Measurements from ENCODE around the gene RHCG. TPM values are rescaled to one million over a fixed set of nuclear protein-coding genes. Genes with fewer than 3 reads are reported as not detected.

RHCG gene
- total and polyA plus RNA-seq, 2 of the 13 experiments (the other 11 are each of a cell fraction or from before 2014, with no cell fraction given) = not detected

- TF ChIP-seq, protein P1, sequence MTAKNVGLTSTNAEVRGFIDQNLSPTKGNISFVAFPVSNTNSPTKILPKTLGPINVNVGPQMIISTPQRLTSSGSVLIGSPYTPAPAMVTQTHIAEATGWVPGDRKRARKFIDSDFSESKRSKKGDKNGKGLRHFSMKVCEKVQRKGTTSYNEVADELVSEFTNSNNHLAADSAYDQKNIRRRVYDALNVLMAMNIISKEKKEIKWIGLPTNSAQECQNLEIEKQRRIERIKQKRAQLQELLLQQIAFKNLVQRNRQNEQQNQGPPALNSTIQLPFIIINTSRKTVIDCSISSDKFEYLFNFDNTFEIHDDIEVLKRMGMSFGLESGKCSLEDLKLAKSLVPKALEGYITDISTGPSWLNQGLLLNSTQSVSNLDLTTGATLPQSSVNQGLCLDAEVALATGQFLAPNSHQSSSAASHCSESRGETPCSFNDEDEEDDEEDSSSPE (CRISPR knock-in tag; IDR thresholded peaks at IDR 0.05) = no peak
- no peak for TF ChIP-seq CBX5 (CRISPR knock-in tag; IDR thresholded peaks at IDR 0.05; ENCODE audit: borderline replicate concordance)
- no peak for TF ChIP-seq SPEN (CRISPR knock-in tag; IDR thresholded peaks at IDR 0.05; ENCODE audit: low read depth)
- no peak for TF ChIP-seq ZNF598 (CRISPR knock-in tag; IDR thresholded peaks at IDR 0.05; ENCODE audit: borderline replicate concordance)
- 0 out of 2 replicates have a peak, but pooled peaks have one; percentile 12 for TF ChIP-seq ELF3 (CRISPR knock-in tag; IDR thresholded peaks at IDR 0.05)
- no peak for TF ChIP-seq KDM4B (CRISPR knock-in tag; IDR thresholded peaks at IDR 0.05)
- no peak; the same call in 1 of the 2 replicates for TF ChIP-seq ZSCAN9 (CRISPR knock-in tag; IDR thresholded peaks at IDR 0.05; ENCODE audit: borderline replicate concordance)
- TF ChIP-seq ZNF776 (CRISPR knock-in tag; IDR thresholded peaks at IDR 0.05) = 0 out of 2 replicates have a peak, but pooled peaks have one; percentile 32
- 0 out of 2 replicates have a peak, but pooled peaks have one; percentile 50 for TF ChIP-seq ZMAT3 (CRISPR knock-in tag; conservative IDR thresholded peaks at IDR 0.05)
- TF ChIP-seq FOXA3 (CRISPR knock-in tag; IDR thresholded peaks at IDR 0.05) = peak; percentile 77
- no peak for TF ChIP-seq PITX1 (CRISPR knock-in tag; IDR thresholded peaks at IDR 0.05)
- TF ChIP-seq MTA3 (CRISPR knock-in tag; IDR thresholded peaks at IDR 0.05) = no peak
- TF ChIP-seq SNAPC4 (CRISPR knock-in tag; IDR thresholded peaks at IDR 0.05) = no peak
- no peak for TF ChIP-seq KAT2B (IDR thresholded peaks at IDR 0.05; ENCODE audit: borderline replicate concordance, low read depth, low read length)
- no peak for TF ChIP-seq WIZ (CRISPR knock-in tag; IDR thresholded peaks at IDR 0.05)
- peak; percentile 71 for TF ChIP-seq ZNF121 (CRISPR knock-in tag; IDR thresholded peaks at IDR 0.05)
- TF ChIP-seq RFXAP (CRISPR knock-in tag; IDR thresholded peaks at IDR 0.05; ENCODE audit: borderline replicate concordance) = no peak
Measured at GRCh38 chr15:89459271-89460038, 36.9 kb downstream of the RHCG start (continued).
